Keratinocyte (primary cell): Measurements from ENCODE around the gene CCDC197.

Experiments used
- EZH2 ChIP-seq: IDR thresholded peaks from one replicate; pipeline ENCODE4 v1.6.1; 2012; ENCODE audit warnings: inconsistent platforms, mild to moderate bottlenecking, low read length, moderate library complexity
- TF ChIP-seq, protein P1 (sequence below), 3 experiments: IDR thresholded peaks in 1 of 3; conservative IDR thresholded peaks in 1 of 3; optimal IDR thresholded peaks in 1 of 3; 2 replicates in 2 of 3; 3 replicates in 1 of 3; pipeline versions ENCODE3 to v1.5.1; 2011; ENCODE audit warnings: low read length in 3 of 3, mild to moderate bottlenecking in 3 of 3, moderate library complexity in 2 of 3, control low read depth in 1 of 3, inconsistent platforms in 1 of 3; ENCODE audit not compliant: insufficient read depth in 2 of 3; ENCODE audit errors: extremely low read depth in 1 of 3

DNA sequence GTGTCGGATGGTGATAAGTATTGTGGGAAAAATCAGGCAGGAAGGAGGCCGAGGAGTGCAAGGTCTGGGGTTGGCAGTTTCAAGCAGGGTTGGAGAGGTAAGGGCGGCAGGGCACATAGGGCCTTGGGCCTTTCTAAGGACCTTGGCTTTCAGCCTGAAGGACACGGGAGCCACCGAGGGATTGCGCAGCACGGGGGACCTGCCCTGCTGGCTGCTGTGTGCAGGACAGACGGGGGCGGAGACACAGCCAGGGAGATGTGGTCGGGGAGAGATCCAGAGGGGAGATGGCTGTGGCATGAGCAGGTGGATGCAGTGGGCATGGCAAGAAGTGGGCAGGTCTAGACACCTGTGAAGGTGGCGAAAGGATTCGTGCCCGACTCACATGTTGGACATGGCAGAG, 43.7 kb downstream of the CCDC197 start:
- TF ChIP-seq, protein P1, sequence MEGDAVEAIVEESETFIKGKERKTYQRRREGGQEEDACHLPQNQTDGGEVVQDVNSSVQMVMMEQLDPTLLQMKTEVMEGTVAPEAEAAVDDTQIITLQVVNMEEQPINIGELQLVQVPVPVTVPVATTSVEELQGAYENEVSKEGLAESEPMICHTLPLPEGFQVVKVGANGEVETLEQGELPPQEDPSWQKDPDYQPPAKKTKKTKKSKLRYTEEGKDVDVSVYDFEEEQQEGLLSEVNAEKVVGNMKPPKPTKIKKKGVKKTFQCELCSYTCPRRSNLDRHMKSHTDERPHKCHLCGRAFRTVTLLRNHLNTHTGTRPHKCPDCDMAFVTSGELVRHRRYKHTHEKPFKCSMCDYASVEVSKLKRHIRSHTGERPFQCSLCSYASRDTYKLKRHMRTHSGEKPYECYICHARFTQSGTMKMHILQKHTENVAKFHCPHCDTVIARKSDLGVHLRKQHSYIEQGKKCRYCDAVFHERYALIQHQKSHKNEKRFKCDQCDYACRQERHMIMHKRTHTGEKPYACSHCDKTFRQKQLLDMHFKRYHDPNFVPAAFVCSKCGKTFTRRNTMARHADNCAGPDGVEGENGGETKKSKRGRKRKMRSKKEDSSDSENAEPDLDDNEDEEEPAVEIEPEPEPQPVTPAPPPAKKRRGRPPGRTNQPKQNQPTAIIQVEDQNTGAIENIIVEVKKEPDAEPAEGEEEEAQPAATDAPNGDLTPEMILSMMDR (optimal IDR thresholded peaks at IDR 0.05 in 1 of 3, IDR thresholded peaks at IDR 0.05 in 1 of 3, conservative IDR thresholded peaks at IDR 0.05 in 1 of 3; ENCODE audit: extremely low read depth in 1 of 3, insufficient read depth in 2 of 3, low read length in 3 of 3) = no peak
- no peak for TF ChIP-seq EZH2
